ENCODE results near the gene TSPAN17. TPM values are rescaled to one million over a fixed set of nuclear protein-coding genes. Genes with fewer than 3 reads are reported as not detected.

The TSPAN17 gene
- polyA plus RNA-seq, 1 experiment: 40.9 TPM

- TF ChIP-seq, protein P1, sequence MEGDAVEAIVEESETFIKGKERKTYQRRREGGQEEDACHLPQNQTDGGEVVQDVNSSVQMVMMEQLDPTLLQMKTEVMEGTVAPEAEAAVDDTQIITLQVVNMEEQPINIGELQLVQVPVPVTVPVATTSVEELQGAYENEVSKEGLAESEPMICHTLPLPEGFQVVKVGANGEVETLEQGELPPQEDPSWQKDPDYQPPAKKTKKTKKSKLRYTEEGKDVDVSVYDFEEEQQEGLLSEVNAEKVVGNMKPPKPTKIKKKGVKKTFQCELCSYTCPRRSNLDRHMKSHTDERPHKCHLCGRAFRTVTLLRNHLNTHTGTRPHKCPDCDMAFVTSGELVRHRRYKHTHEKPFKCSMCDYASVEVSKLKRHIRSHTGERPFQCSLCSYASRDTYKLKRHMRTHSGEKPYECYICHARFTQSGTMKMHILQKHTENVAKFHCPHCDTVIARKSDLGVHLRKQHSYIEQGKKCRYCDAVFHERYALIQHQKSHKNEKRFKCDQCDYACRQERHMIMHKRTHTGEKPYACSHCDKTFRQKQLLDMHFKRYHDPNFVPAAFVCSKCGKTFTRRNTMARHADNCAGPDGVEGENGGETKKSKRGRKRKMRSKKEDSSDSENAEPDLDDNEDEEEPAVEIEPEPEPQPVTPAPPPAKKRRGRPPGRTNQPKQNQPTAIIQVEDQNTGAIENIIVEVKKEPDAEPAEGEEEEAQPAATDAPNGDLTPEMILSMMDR (IDR thresholded peaks at IDR 0.05; ENCODE audit: low read depth, low read length): no peak
- Histone ChIP-seq H3K4me3 (ENCODE audit: low read depth, low read length) (no peak overlapping the region), H3K9me3 (ENCODE audit: control insufficient read depth, insufficient read depth, low read length) (no peaks in the 10 kb centered on the region; the same call in 1 of the 2 replicates), H3K27ac (ENCODE audit: low read depth, low read length) (no peak overlapping the region), H3K27me3 (ENCODE audit: control insufficient read depth, insufficient read depth, low read length) (peaks cover 14% of the 10 kb centered on the region)
- ChIA-PET CTCF (interaction anchor here (0.6 to 5.6 kb wide), 121 partner anchors 10 to 931 kb away, joined by 3 to 112 read pairs (median 5); partner anchors contain the start of genes EIF4E1B, FAF2, FGFR4 and RNF44), POLR2A (interaction anchor here (0.6 to 1.2 kb wide), 2 partner anchors 12 to 280 kb away, joined by 4 to 7 read pairs; partner anchors contain the start of gene TSPAN17)
- no peak for DNase-seq (ENCODE audit: low read depth, low spot score)
Observed at GRCh38 chr5:176659860-176660461, 12.7 kb downstream of the TSPAN17 start.

- Histone ChIP-seq H3K27me3 (ENCODE audit: control insufficient read depth, insufficient read depth, low read length) (peaks cover 19% of the 10 kb centered on the region), H3K4me3 (ENCODE audit: low read depth, low read length) (no peak overlapping the region), H3K9me3 (ENCODE audit: control insufficient read depth, insufficient read depth, low read length) (no peaks in the 10 kb centered on the region; the same call in 1 of the 2 replicates), H3K27ac (ENCODE audit: low read depth, low read length) (no peak overlapping the region)
- ChIA-PET POLR2A (interaction anchor here (0.6 to 1.2 kb wide), 2 partner anchors 13 to 280 kb away, joined by 4 to 7 read pairs; partner anchors contain the start of gene TSPAN17), CTCF (interaction anchor here (0.6 to 5.6 kb wide), 124 partner anchors 9 to 931 kb away, joined by 3 to 112 read pairs (median 4); partner anchors contain the start of genes EIF4E1B, FAF2, FGFR4 and RNF44)
- TF ChIP-seq, protein P1 (IDR thresholded peaks at IDR 0.05; ENCODE audit: low read depth, low read length): no peak
- DNase-seq (ENCODE audit: low read depth, low spot score): no peak
Observed at GRCh38 chr5:176660530-176660859, 13.2 kb downstream of the TSPAN17 start.

GRCh38 chr5:176660860-176661641 is 13.8 kb downstream of the TSPAN17 start:
- peaks cover 21% of the 10 kb centered on the region for H3K27me3 ChIP-seq (ENCODE audit: control insufficient read depth, insufficient read depth, low read length)
- TF ChIP-seq, protein P1 (IDR thresholded peaks at IDR 0.05; ENCODE audit: low read depth, low read length): peak; percentile 95
- no peak overlapping the region for H3K4me3 ChIP-seq (ENCODE audit: low read depth, low read length)
- CTCF ChIA-PET: interaction anchor here (0.6 to 5.6 kb wide), 128 partner anchors 9 to 932 kb away, joined by 3 to 112 read pairs (median 4); partner anchors contain the start of genes EIF4E1B, FAF2, FGFR4 and RNF44
- no peak overlapping the region for H3K27ac ChIP-seq (ENCODE audit: low read depth, low read length)
- DNase-seq (ENCODE audit: low read depth, low spot score): peak; percentile 26
- H3K9me3 ChIP-seq (ENCODE audit: control insufficient read depth, insufficient read depth, low read length): no peaks in the 10 kb centered on the region; the same call in 1 of the 2 replicates
- POLR2A ChIA-PET: interaction anchor here (0.6 to 1.2 kb wide), 2 partner anchors 13 to 279 kb away, joined by 4 to 7 read pairs; partner anchors contain the start of gene TSPAN17

DNA sequence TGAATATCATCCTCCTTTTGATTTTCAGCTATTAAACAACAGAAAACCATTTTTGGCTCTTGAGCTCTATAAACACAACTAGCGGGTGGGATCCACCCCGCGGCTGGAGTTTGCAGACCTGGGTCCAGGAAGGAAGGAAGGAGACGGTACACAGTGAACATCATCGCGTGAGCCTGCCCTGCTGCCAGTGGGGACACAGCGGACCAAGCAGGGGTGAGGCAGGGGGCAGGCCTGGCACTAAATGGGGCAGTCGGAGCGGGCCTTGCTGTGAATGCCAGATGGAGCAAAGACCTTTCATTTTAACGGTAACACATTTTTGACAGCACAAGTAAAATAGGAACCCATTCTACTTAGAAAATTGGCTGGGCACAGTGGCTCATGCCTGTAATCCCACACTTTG is 14.4 kb downstream of the TSPAN17 start:
- CTCF ChIA-PET: interaction anchor here (0.8 to 5.6 kb wide), 30 partner anchors 8 to 932 kb away, joined by 3 to 112 read pairs (median 9); partner anchors contain the start of genes EIF4E1B, SNCB and TSPAN17
- TF ChIP-seq, protein P1 (IDR thresholded peaks at IDR 0.05; ENCODE audit: low read depth, low read length): no peak
- peaks cover 21% of the 10 kb centered on the region for H3K27me3 ChIP-seq (ENCODE audit: control insufficient read depth, insufficient read depth, low read length)
- no peak overlapping the region for H3K4me3 ChIP-seq (ENCODE audit: low read depth, low read length)
- DNase-seq (ENCODE audit: low read depth, low spot score): no peak
- POLR2A ChIA-PET: interaction anchor here (0.7 kb wide), 1 partner anchor 54 kb away, joined by 5 read pairs; no protein-coding TSS in a partner anchor
- no peaks in the 10 kb centered on the region; the same call in 1 of the 2 replicates for H3K9me3 ChIP-seq (ENCODE audit: control insufficient read depth, insufficient read depth, low read length)
- no peak overlapping the region for H3K27ac ChIP-seq (ENCODE audit: low read depth, low read length)

Data from AG04450 (cell line).